ENCODE data around the gene MSANTD3.
"Not testable (repeated sequence)": the region's sequence is repeated elsewhere in the genome, so short reads cannot be mapped to it uniquely, and the experiment has no call there.

The MSANTD3 gene

DNA sequence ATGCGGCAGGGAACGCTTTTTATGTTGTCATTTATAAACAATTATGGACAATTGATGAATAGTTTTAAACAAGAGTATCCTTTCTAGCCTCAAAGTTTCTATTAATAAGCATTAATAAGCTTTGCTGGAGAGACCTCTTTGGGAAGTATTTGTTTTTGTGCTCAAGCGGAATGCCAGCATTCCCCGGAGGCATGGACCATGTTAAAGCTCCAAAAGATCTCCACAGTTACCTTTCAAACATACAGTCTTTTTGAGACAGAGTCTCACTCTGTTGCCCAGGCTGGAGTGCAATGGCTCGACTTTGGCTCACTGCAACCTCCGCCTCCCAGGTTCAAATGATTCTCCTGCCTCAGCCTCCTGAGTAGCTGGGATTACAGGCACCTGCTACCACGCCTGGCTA lies 9.6 kb downstream of the MSANTD3 start:
- Histone ChIP-seq H3K9me3 (ENCODE audit: control insufficient read depth, low read length) (no peaks in the 10 kb centered on the region), H3K23ac (ENCODE audit: low read length in 2 of 2) (no peak overlapping the region), H3K4me3 (ENCODE audit: insufficient read depth in 1 of 2, low read depth in 1 of 2, low read length in 2 of 2) (no peak overlapping the region), H3K9ac (ENCODE audit: low read length) (no peak overlapping the region), H2BK5ac (ENCODE audit: low read depth, low read length, poor library complexity, severe bottlenecking) (no peak overlapping the region), H2BK15ac (ENCODE audit: low read depth, poor library complexity, severe bottlenecking) (no peak overlapping the region), H3K27ac (ENCODE audit: low read length, poor library complexity, severe bottlenecking) (peak overlapping the region; percentile 63), H3K79me1 (replicated peaks; ENCODE audit: low read length, poor library complexity, severe bottlenecking) (no peaks in the 10 kb centered on the region), H3K27me3 (ENCODE audit: control insufficient read depth in 1 of 2, insufficient read depth in 1 of 2, low read length in 2 of 2) (no peaks in the 10 kb centered on the region), H3K14ac (ENCODE audit: low read length in 2 of 2) (no peak overlapping the region), H2AK5ac (ENCODE audit: low read length, severe bottlenecking) (no peak overlapping the region), H2BK120ac (ENCODE audit: low read depth, low read length) (no peak overlapping the region), H4K91ac (ENCODE audit: low read length) (no peak overlapping the region), H3K4me2 (ENCODE audit: low read length, poor library complexity, severe bottlenecking) (no peak overlapping the region), H2BK12ac (ENCODE audit: low read length in 2 of 2) (no peak overlapping the region), H3K4me1 (ENCODE audit: control insufficient read depth, insufficient read depth, low read depth, low read length) (peaks cover 12% of the 10 kb centered on the region), H2AFZ (ENCODE audit: low read depth, low read length) (no peak overlapping the region), H4K8ac (ENCODE audit: low read length) (no peak overlapping the region), H3K4ac (ENCODE audit: low read depth in 1 of 2, low read length in 2 of 2) (no peak overlapping the region), H3K36me3 (ENCODE audit: control insufficient read depth in 1 of 2, insufficient read depth in 2 of 2, low read depth in 1 of 2, low read length in 2 of 2) (peaks cover 9 to 29% of the 10 kb centered on the region in 2 experiments), H3K18ac (ENCODE audit: low read depth in 1 of 2, low read length in 2 of 2) (no peak overlapping the region)
- DNase-seq, result no peak
- 96% methylated on average over 5 of the region's 7 CpGs for WGBS

DNA sequence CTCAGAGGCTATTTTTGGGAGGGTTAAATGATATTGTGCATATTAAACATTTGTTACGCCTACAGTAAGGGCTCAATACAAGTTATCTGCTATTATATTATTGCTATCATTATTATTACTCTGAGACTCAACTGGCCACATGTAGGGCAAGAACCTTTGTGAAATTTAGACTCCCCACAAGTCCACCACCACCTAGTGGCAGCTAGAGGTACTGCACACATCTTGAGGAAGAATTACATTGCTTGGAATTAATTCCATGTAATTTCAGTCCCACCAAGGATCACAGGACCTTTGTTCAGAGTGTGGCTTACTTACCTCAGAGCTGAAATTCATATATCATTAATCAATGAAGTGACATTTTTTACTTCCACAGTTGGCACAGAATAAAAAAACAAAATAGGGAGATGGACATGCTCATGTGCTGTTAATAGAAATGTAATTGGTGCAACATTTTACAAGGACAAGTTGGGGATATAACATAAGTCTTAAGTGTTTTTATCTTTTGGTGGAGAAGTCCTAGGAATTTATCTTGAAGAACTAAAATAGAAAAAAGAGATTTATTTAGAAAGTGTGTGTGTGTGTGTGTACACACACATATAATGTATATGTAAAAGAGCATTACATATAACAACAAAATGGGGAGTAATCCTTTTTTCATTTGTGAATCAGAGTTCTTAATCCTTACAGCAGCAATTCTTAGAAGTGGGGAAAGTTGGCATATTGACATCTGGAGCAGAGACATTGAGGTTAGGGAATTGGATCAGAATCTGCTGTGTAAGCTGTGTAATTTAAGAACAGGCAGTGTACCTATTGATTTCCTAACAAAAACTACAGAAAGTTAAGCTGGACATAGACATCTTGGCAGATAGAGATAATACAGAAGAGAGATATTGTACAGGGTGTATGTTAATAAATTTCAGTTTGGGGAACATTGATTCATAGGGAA lies 11.2 kb downstream of the MSANTD3 start:
- peak overlapping the region in 1 of 2 experiments; percentile 13 for H3K4me3 ChIP-seq (ENCODE audit: insufficient read depth in 1 of 2, low read depth in 1 of 2, low read length in 2 of 2)
- no CpG with 5 or more reads among the region's 1 CpG for WGBS
- H2AFZ ChIP-seq (ENCODE audit: low read depth, low read length), result no peak overlapping the region

DNA sequence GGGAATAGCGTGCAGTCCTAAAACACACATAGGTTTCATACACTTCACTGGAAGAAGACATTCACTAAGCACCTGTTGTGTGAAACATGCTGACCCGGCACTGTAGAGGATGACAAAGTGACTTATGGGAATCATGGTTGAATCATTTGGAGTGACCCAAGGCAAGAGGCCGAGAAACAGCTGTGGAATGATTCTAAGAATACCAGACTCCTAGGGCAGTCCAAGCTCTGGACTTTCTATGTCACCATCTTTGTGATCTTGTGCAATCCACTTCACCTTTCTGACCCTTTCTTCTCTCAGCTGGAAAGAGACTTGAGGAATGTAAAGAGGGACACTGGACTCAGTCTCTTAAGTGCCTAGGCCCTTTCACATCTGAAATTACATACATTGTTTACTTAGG lies 13.1 kb downstream of the MSANTD3 start:
- WGBS, result 29% methylated on average over 2 of the region's 3 CpGs
- H2BK5ac ChIP-seq (ENCODE audit: low read depth, low read length, poor library complexity, severe bottlenecking), result no peak overlapping the region
- no peak overlapping the region for H4K8ac ChIP-seq (ENCODE audit: low read length)
- H3K36me3 ChIP-seq (ENCODE audit: control insufficient read depth in 1 of 2, insufficient read depth in 2 of 2, low read depth in 1 of 2, low read length in 2 of 2), result peaks cover 13 to 45% of the 10 kb centered on the region in 2 experiments
- no peak overlapping the region for H3K4me2 ChIP-seq (ENCODE audit: low read length, poor library complexity, severe bottlenecking)
- no peak overlapping the region for H3K9ac ChIP-seq (ENCODE audit: low read length)
- no peak overlapping the region for H3K4me3 ChIP-seq (ENCODE audit: insufficient read depth in 1 of 2, low read depth in 1 of 2, low read length in 2 of 2)
- no peak overlapping the region for H2BK15ac ChIP-seq (ENCODE audit: low read depth, poor library complexity, severe bottlenecking)
- no peak overlapping the region for H2BK12ac ChIP-seq (ENCODE audit: low read length in 2 of 2)
- no peak overlapping the region for H2AFZ ChIP-seq (ENCODE audit: low read depth, low read length)
- no peak overlapping the region for H3K14ac ChIP-seq (ENCODE audit: low read length in 2 of 2)
- H3K4ac ChIP-seq (ENCODE audit: low read depth in 1 of 2, low read length in 2 of 2), result no peak overlapping the region
- H3K18ac ChIP-seq (ENCODE audit: low read depth in 1 of 2, low read length in 2 of 2), result no peak overlapping the region
- H3K23ac ChIP-seq (ENCODE audit: low read length in 2 of 2), result no peak overlapping the region
- no peaks in the 10 kb centered on the region for H3K27me3 ChIP-seq (ENCODE audit: control insufficient read depth in 1 of 2, insufficient read depth in 1 of 2, low read length in 2 of 2)
- no peaks in the 10 kb centered on the region for H3K9me3 ChIP-seq (ENCODE audit: control insufficient read depth, low read length)
- H3K4me1 ChIP-seq (ENCODE audit: control insufficient read depth, insufficient read depth, low read depth, low read length), result peaks cover 17% of the 10 kb centered on the region
- peak overlapping the region; percentile 53 for H3K27ac ChIP-seq (ENCODE audit: low read length, poor library complexity, severe bottlenecking)
- no peak overlapping the region for H4K91ac ChIP-seq (ENCODE audit: low read length)
- DNase-seq, result peak; percentile 92
- peaks cover 12% of the 10 kb centered on the region for H3K79me1 ChIP-seq (replicated peaks; ENCODE audit: low read length, poor library complexity, severe bottlenecking)
- no peak overlapping the region for H2BK120ac ChIP-seq (ENCODE audit: low read depth, low read length)
- H2AK5ac ChIP-seq (ENCODE audit: low read length, severe bottlenecking), result no peak overlapping the region

More for the DNA sequence above, 11.2 kb downstream of the MSANTD3 start:
- Histone ChIP-seq H3K4me2 (ENCODE audit: low read length, poor library complexity, severe bottlenecking) (no peak overlapping the region), H3K9me3 (ENCODE audit: control insufficient read depth, low read length) (no peaks in the 10 kb centered on the region), H2BK120ac (ENCODE audit: low read depth, low read length) (no peak overlapping the region), H3K9ac (ENCODE audit: low read length) (peak overlapping the region; percentile 54), H3K79me1 (replicated peaks; ENCODE audit: low read length, poor library complexity, severe bottlenecking) (peaks cover 6% of the 10 kb centered on the region), H4K8ac (ENCODE audit: low read length) (no peak overlapping the region), H3K27me3 (ENCODE audit: control insufficient read depth in 1 of 2, insufficient read depth in 1 of 2, low read length in 2 of 2) (no peaks in the 10 kb centered on the region), H3K18ac (ENCODE audit: low read depth in 1 of 2, low read length in 2 of 2) (no peak overlapping the region), H3K36me3 (ENCODE audit: control insufficient read depth in 1 of 2, insufficient read depth in 2 of 2, low read depth in 1 of 2, low read length in 2 of 2) (peaks cover 12 to 35% of the 10 kb centered on the region in 2 experiments), H3K4ac (ENCODE audit: low read depth in 1 of 2, low read length in 2 of 2) (no peak overlapping the region), H3K27ac (ENCODE audit: low read length, poor library complexity, severe bottlenecking) (no peak overlapping the region), H2BK5ac (ENCODE audit: low read depth, low read length, poor library complexity, severe bottlenecking) (no peak overlapping the region), H3K14ac (ENCODE audit: low read length in 2 of 2) (no peak overlapping the region), H2AK5ac (ENCODE audit: low read length, severe bottlenecking) (no peak overlapping the region), H3K4me1 (ENCODE audit: control insufficient read depth, insufficient read depth, low read depth, low read length) (peaks cover 14% of the 10 kb centered on the region), H2BK15ac (ENCODE audit: low read depth, poor library complexity, severe bottlenecking) (no peak overlapping the region), H2BK12ac (ENCODE audit: low read length in 2 of 2) (no peak overlapping the region), H4K91ac (ENCODE audit: low read length) (no peak overlapping the region), H3K23ac (ENCODE audit: low read length in 2 of 2) (no peak overlapping the region)
- peak; percentile 82 for DNase-seq

DNA sequence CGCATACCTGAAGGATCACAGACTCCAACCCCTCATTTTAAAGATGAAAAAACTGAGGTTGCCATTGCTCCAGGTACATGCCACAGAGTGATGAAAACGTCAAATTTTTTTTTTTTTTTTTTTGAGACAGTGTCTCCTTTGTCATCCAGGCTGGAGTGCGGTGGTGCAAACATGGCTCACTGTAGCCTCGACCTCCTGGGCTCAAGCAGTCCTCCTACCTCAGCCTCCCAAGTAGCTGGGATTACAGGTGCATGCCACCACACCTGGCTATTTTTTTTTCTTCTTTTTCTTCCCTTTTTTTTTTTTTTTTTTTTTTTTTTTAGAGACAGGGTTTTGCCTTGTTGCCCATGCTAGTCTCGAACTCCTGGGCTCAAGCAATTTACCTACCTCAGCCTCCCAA lies 13.5 kb downstream of the MSANTD3 start:
- not testable (repeated sequence) for H3K4me3 ChIP-seq (ENCODE audit: insufficient read depth in 1 of 2, low read depth in 1 of 2, low read length in 2 of 2); H3K14ac ChIP-seq (ENCODE audit: low read length in 2 of 2); H2BK120ac ChIP-seq (ENCODE audit: low read depth, low read length); H3K9ac ChIP-seq (ENCODE audit: low read length); H3K4me2 ChIP-seq (ENCODE audit: low read length, poor library complexity, severe bottlenecking); H3K18ac ChIP-seq (ENCODE audit: low read depth in 1 of 2, low read length in 2 of 2); H3K4ac ChIP-seq (ENCODE audit: low read depth in 1 of 2, low read length in 2 of 2); H3K23ac ChIP-seq (ENCODE audit: low read length in 2 of 2); H2AK5ac ChIP-seq (ENCODE audit: low read length, severe bottlenecking); H2BK15ac ChIP-seq (ENCODE audit: low read depth, poor library complexity, severe bottlenecking); H3K9me3 ChIP-seq (ENCODE audit: control insufficient read depth, low read length); H4K8ac ChIP-seq (ENCODE audit: low read length); DNase-seq; H3K27me3 ChIP-seq (ENCODE audit: control insufficient read depth in 1 of 2, insufficient read depth in 1 of 2, low read length in 2 of 2); H2BK5ac ChIP-seq (ENCODE audit: low read depth, low read length, poor library complexity, severe bottlenecking); H2BK12ac ChIP-seq (ENCODE audit: low read length in 2 of 2); H4K91ac ChIP-seq (ENCODE audit: low read length); H2AFZ ChIP-seq (ENCODE audit: low read depth, low read length)
- H3K4me1 ChIP-seq (ENCODE audit: control insufficient read depth, insufficient read depth, low read depth, low read length), result peaks cover 16% of the 10 kb centered on the region
- H3K79me1 ChIP-seq (replicated peaks; ENCODE audit: low read length, poor library complexity, severe bottlenecking), result peaks cover 13% of the 10 kb centered on the region
- peaks cover 12 to 49% of the 10 kb centered on the region in 2 experiments for H3K36me3 ChIP-seq (ENCODE audit: control insufficient read depth in 1 of 2, insufficient read depth in 2 of 2, low read depth in 1 of 2, low read length in 2 of 2)
- peak overlapping the region; percentile 53 for H3K27ac ChIP-seq (ENCODE audit: low read length, poor library complexity, severe bottlenecking)
- 82% methylated on average over 4 of the region's 5 CpGs for WGBS
